ENCODE results near the gene FADS2.

GRCh38 chr11:61812736-61813411 is 15.2 kb upstream of the FADS2 start:
- TF ChIP-seq POLR2A (IDR thresholded peaks at IDR 0.05; ENCODE audit: low read depth, low read length) (no peak), POLR2AphosphoS5 (IDR thresholded peaks at IDR 0.05; ENCODE audit: low read depth, low read length) (no peak), TAF1 (IDR thresholded peaks at IDR 0.05; ENCODE audit: borderline replicate concordance, low read depth, low read length) (no peak)

Data from GM12892 (cell line).